ENCODE results near the gene NDUFA11.

Gene NDUFA11

GRCh38 chr19:5908773-5909442 is 5.3 kb upstream of the NDUFA11 start:
- DNase-seq (ENCODE audit: low spot score), result no peak

GRCh38 chr19:5907241-5907640 is 3.7 kb upstream of the NDUFA11 start:
- no peak for DNase-seq (ENCODE audit: low spot score)

GRCh38 chr19:5905114-5905778 is 1.7 kb upstream of the NDUFA11 start:
- DNase-seq (ENCODE audit: low spot score), result no peak

GRCh38 chr19:5904352-5905113 is 943 bp upstream of the NDUFA11 start, which contains the start of gene VMAC:
Gene VMAC, plus strand, starts transcription at chr19:5904872. Its CDS starts 19 bp downstream, at chr19:5904891.
- DNase-seq (ENCODE audit: low spot score), result peak; percentile 100

- DNase-seq (ENCODE audit: low spot score), result no peak
These were observed 450 bp downstream of the NDUFA11 start for GRCh38 chr19:5903056-5903623.

- no peak for DNase-seq (ENCODE audit: low spot score)
These were observed 2.6 kb downstream of the NDUFA11 start for GRCh38 chr19:5900976-5901375.

- DNase-seq (ENCODE audit: low spot score), result no peak
These were observed 3.7 kb downstream of the NDUFA11 start for GRCh38 chr19:5899728-5900526.

GRCh38 chr19:5897189-5897969 is 6.2 kb downstream of the NDUFA11 start:
- no peak for DNase-seq (ENCODE audit: low spot score)

- no peak for DNase-seq (ENCODE audit: low spot score)
These were observed 7.1 kb downstream of the NDUFA11 start for GRCh38 chr19:5896365-5897076.

GRCh38 chr19:5895890-5896289 is 7.7 kb downstream of the NDUFA11 start:
- no peak for DNase-seq (ENCODE audit: low spot score)

- DNase-seq (ENCODE audit: low spot score), result no peak
These were observed 8.2 kb downstream of the NDUFA11 start for GRCh38 chr19:5895409-5895808.

GRCh38 chr19:5894704-5895349 is 8.8 kb downstream of the NDUFA11 start:
- DNase-seq (ENCODE audit: low spot score), result no peak

GRCh38 chr19:5893907-5894703 is 9.5 kb downstream of the NDUFA11 start:
- DNase-seq (ENCODE audit: low spot score), result no peak

GRCh38 chr19:5893296-5893903 is 10.2 kb downstream of the NDUFA11 start:
- DNase-seq (ENCODE audit: low spot score), result no peak

- no peak for DNase-seq (ENCODE audit: low spot score)
These were observed 10.8 kb downstream of the NDUFA11 start for GRCh38 chr19:5892772-5893275.

GRCh38 chr19:5891938-5892771 is 11.4 kb downstream of the NDUFA11 start:
- no peak for DNase-seq (ENCODE audit: low spot score)

GRCh38 chr19:5891572-5891937 is 12.0 kb downstream of the NDUFA11 start:
- no peak for DNase-seq (ENCODE audit: low spot score)

All from NAMALWA (cell line).